ENCODE data around the gene VSTM1. TPM values are rescaled to one million over a fixed set of nuclear protein-coding genes. Genes with fewer than 3 reads are reported as not detected.

The VSTM1 gene
- total RNA-seq, 2 experiments from 2014 or later, result not detected

DNA sequence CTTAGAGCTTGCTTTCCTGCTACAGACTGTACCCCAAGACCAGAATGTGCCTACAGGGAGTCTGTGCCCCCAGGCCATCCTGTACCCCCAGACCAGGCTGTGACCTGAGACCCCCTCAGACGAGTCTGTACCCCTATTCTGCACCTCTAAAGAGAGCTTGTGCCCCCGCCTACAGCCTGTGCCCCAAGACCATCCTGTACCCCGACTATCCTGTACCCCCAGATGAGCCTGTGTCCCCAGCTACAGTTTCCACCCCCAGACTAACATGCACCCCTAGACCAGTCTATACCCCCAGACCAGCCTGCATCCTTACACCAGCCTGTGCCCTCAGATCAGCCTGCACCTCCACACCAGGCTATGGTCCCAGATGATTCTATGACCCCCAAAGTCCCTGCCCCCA, 70.2 kb downstream of the VSTM1 start:
- ChIA-PET POLR2A (no interaction called here), CTCF (no interaction called here)
- no peaks in the 10 kb centered on the region for H3K9me3 Mint-ChIP-seq
- no peaks in the 10 kb centered on the region for H3K36me3 Mint-ChIP-seq (ENCODE audit: low read depth)
- no peak for DNase-seq
- H3K27ac Mint-ChIP-seq, result no peak overlapping the region
- H3K27me3 Mint-ChIP-seq, result peaks cover 43% of the 10 kb centered on the region
- H3K4me3 Mint-ChIP-seq, result no peak overlapping the region
- no peaks in the 10 kb centered on the region for H3K4me1 Mint-ChIP-seq

DNA sequence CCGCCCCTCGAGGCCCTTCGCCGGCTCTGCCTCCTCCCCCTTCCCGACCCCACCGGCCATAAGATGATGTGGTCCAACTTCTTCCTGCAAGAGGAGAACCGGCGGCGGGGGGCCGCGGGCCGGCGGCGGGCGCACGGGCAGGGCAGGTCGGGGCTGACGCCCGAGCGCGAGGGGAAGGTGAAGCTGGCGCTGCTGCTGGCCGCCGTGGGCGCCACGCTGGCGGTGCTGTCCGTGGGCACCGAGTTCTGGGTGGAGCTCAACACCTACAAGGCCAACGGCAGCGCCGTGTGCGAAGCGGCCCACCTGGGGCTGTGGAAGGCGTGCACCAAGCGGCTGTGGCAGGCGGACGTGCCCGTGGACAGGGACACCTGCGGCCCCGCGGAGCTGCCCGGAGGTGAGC, 70.9 kb downstream of the VSTM1 start:
- no peak for DNase-seq
- H3K27me3 Mint-ChIP-seq, result peaks cover 43% of the 10 kb centered on the region
- H3K4me3 Mint-ChIP-seq, result no peak overlapping the region
- no peaks in the 10 kb centered on the region for H3K9me3 Mint-ChIP-seq
- no peaks in the 10 kb centered on the region for H3K4me1 Mint-ChIP-seq
- no peaks in the 10 kb centered on the region for H3K36me3 Mint-ChIP-seq (ENCODE audit: low read depth)
- ChIA-PET CTCF (no interaction called here), POLR2A (no interaction called here)
- H3K27ac Mint-ChIP-seq, result no peak overlapping the region

GRCh38 chr19:53992211-53992610, 71.5 kb downstream of the VSTM1 start:
- H3K27ac Mint-ChIP-seq, result no peak overlapping the region
- CTCF ChIA-PET, result no interaction called here
- DNase-seq, result no peak
- H3K27me3 Mint-ChIP-seq, result peaks cover 43% of the 10 kb centered on the region
- no peaks in the 10 kb centered on the region for H3K36me3 Mint-ChIP-seq (ENCODE audit: low read depth)
- POLR2A ChIA-PET, result no interaction called here
- no peaks in the 10 kb centered on the region for H3K9me3 Mint-ChIP-seq
- no peaks in the 10 kb centered on the region for H3K4me1 Mint-ChIP-seq
- H3K4me3 Mint-ChIP-seq, result no peak overlapping the region

- CTCF ChIA-PET, result no interaction called here
- Mint-ChIP-seq H3K4me3 (no peak within 1 kb of the TSS), H3K36me3 (ENCODE audit: low read depth) (no peaks in the 10 kb centered on the region), H3K27ac (no peak within 1 kb of the TSS), H3K27me3 (peaks cover 43% of the 10 kb centered on the region), H3K9me3 (no peaks in the 10 kb centered on the region), H3K4me1 (no peaks in the 10 kb centered on the region)
- no peak for DNase-seq
- POLR2A ChIA-PET, result no interaction called here
These were observed 72.2 kb downstream of the VSTM1 start, which contains the start of gene CACNG6 for GRCh38 chr19:53991224-53992113. Gene CACNG6, plus strand, starts transcription at chr19:53991637. Its CDS starts 1,241 bp downstream, at chr19:53992878.

Other genes with a start within 250 kb of the VSTM1 start
- gene NLRP12, start 239.6 kb downstream of the VSTM1 start, total RNA-seq, result under 1 TPM in 1 of 2 experiments, not detected in 1; 0.08 TPM
- 100 to 1,000 TPM; 109 TPM for gene MYADM, start 196.0 kb downstream of the VSTM1 start, total RNA-seq
- not detected for gene PRKCG, start 181.7 kb downstream of the VSTM1 start, total RNA-seq
- gene CACNG7, start 154.6 kb downstream of the VSTM1 start, total RNA-seq, result not detected
- gene CACNG8, start 101.0 kb downstream of the VSTM1 start, total RNA-seq, result under 1 TPM in 1 of 2 experiments, not detected in 1; 0.05 TPM
- not detected for gene CACNG6, start 72.3 kb downstream of the VSTM1 start, total RNA-seq
- not detected for gene TARM1, start 17.5 kb upstream of the VSTM1 start, total RNA-seq
- under 1 TPM in 1 of 2 experiments, not detected in 1; 0.40 TPM for gene OSCAR, start 36.9 kb upstream of the VSTM1 start, total RNA-seq
- 100 to 1,000 TPM; 115 to 116 TPM for gene NDUFA3, start 39.0 kb upstream of the VSTM1 start, total RNA-seq
- 10 to 100 TPM; 44.4 to 47.1 TPM for gene TFPT, start 51.8 kb upstream of the VSTM1 start, total RNA-seq
- 10 to 100 TPM; 53.5 to 55.0 TPM for gene PRPF31, start 51.9 kb upstream of the VSTM1 start, total RNA-seq
- gene CNOT3, start 73.9 kb upstream of the VSTM1 start, total RNA-seq, result 10 to 100 TPM; 62.6 to 66.9 TPM
- 1 to 10 TPM; 8.3 to 9.2 TPM for gene LENG1, start 95.8 kb upstream of the VSTM1 start, total RNA-seq
- gene TMC4, start 109.3 kb upstream of the VSTM1 start, total RNA-seq, result 1 to 10 TPM; 2.8 to 3.2 TPM
- gene MBOAT7, start 125.7 kb upstream of the VSTM1 start, total RNA-seq, result 10 to 100 TPM; 90.8 to 93.4 TPM
- gene TSEN34, start 127.4 kb upstream of the VSTM1 start, total RNA-seq, result 10 to 100 TPM; 10.9 to 13.6 TPM
- gene RPS9, start 137.0 kb upstream of the VSTM1 start, total RNA-seq, result 1,000 to 10,000 TPM; 1,045 to 1,051 TPM
- gene LILRB3, start 159.1 kb upstream of the VSTM1 start, total RNA-seq, result 1 to 10 TPM; 5.3 to 5.8 TPM
- under 1 TPM; 0.65 to 0.68 TPM for gene LILRA6, start 178.9 kb upstream of the VSTM1 start, total RNA-seq
- gene LILRB5, start 193.4 kb upstream of the VSTM1 start, total RNA-seq, result not detected
- not detected for gene LILRB2, start 217.2 kb upstream of the VSTM1 start, total RNA-seq
- gene LILRA5, start 249.3 kb upstream of the VSTM1 start, total RNA-seq, result not detected